ENCODE data around the gene PSD2. TPM values are rescaled to one million over a fixed set of nuclear protein-coding genes. Genes with fewer than 3 reads are reported as not detected.

The PSD2 gene
- total RNA-seq, 1 experiment from 2014 or later = 0.79 TPM

GRCh38 chr5:139849942-139850341 lies 54.3 kb downstream of the PSD2 start (continued):
- no peak for TF ChIP-seq MAX (IDR thresholded peaks at IDR 0.05)

- POLR2A ChIA-PET = no interaction called here
- H4K20me1 ChIP-seq (ENCODE audit: insufficient read depth) = no peaks in the 10 kb centered on the region
- no peak overlapping the region for H3K9ac ChIP-seq (ENCODE audit: low read length)
- DNase-seq (ENCODE audit: low read depth, low spot score) (no peak), ATAC-seq (no peak)
- no peak overlapping the region for H3K4me3 ChIP-seq (replicated peaks in 1 of 2; ENCODE audit: low read depth in 1 of 2, low read length in 2 of 2)
- RAD21 ChIA-PET (ENCODE audit: low non-redundant PET in 1 of 2, low total read pairs in 2 of 2, uncharacterized antibody in 2 of 2, unreplicated experiment in 2 of 2) = no interaction called here
- TF ChIP-seq MAX (IDR thresholded peaks at IDR 0.05) (no peak), POLR2A (IDR thresholded peaks at IDR 0.05; ENCODE audit: borderline replicate concordance, extremely low read depth, insufficient read depth, insufficient read length) (no peak), SP1 (IDR thresholded peaks at IDR 0.05; ENCODE audit: low read depth) (no peak), ZNF274 (IDR thresholded peaks at IDR 0.05; ENCODE audit: low read depth, low read length) (no peak), ELF1 (IDR thresholded peaks at IDR 0.05; ENCODE audit: borderline replicate concordance, low read depth) (no peak), SIN3A (IDR thresholded peaks at IDR 0.05; ENCODE audit: low read depth) (no peak), JUND (IDR thresholded peaks at IDR 0.05) (no peak), YY1 (IDR thresholded peaks at IDR 0.05; ENCODE audit: extremely low read depth, insufficient replicate concordance, low read depth, low read length) (no peak), ZFX (IDR thresholded peaks at IDR 0.05) (no peak), EGR1 (IDR thresholded peaks at IDR 0.05; ENCODE audit: low read depth) (no peak), POLR2AphosphoS5 (IDR thresholded peaks at IDR 0.05; ENCODE audit: low read depth, low read length) (no peak), SRF (IDR thresholded peaks at IDR 0.05; ENCODE audit: low read depth) (no peak)
- TF ChIP-seq, protein P1, sequence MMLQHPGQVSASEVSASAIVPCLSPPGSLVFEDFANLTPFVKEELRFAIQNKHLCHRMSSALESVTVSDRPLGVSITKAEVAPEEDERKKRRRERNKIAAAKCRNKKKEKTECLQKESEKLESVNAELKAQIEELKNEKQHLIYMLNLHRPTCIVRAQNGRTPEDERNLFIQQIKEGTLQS (IDR thresholded peaks at IDR 0.05) = no peak
- TF ChIP-seq, protein P2, sequence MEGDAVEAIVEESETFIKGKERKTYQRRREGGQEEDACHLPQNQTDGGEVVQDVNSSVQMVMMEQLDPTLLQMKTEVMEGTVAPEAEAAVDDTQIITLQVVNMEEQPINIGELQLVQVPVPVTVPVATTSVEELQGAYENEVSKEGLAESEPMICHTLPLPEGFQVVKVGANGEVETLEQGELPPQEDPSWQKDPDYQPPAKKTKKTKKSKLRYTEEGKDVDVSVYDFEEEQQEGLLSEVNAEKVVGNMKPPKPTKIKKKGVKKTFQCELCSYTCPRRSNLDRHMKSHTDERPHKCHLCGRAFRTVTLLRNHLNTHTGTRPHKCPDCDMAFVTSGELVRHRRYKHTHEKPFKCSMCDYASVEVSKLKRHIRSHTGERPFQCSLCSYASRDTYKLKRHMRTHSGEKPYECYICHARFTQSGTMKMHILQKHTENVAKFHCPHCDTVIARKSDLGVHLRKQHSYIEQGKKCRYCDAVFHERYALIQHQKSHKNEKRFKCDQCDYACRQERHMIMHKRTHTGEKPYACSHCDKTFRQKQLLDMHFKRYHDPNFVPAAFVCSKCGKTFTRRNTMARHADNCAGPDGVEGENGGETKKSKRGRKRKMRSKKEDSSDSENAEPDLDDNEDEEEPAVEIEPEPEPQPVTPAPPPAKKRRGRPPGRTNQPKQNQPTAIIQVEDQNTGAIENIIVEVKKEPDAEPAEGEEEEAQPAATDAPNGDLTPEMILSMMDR (IDR thresholded peaks at IDR 0.05 in 2 of 3, conservative IDR thresholded peaks at IDR 0.05 in 1 of 3; ENCODE audit: borderline replicate concordance in 1 of 3, insufficient read depth in 1 of 3, low read depth in 2 of 3, low read length in 2 of 3) = no peak
- no peaks in the 10 kb centered on the region for H3K79me2 ChIP-seq (ENCODE audit: insufficient read depth, low read length)
- no peak overlapping the region for H3K4me2 ChIP-seq (ENCODE audit: low read length)
- H2AFZ ChIP-seq (ENCODE audit: low read depth, low read length, poor library complexity, severe bottlenecking) = no peak overlapping the region
- peaks cover 0 to 18% of the 10 kb centered on the region in 2 experiments; a peak in 2 of 4 replicates for H3K4me1 ChIP-seq (ENCODE audit: control insufficient read depth in 1 of 2, insufficient read depth in 2 of 2, low read length in 2 of 2)
- no peaks in the 10 kb centered on the region for H3K9me3 ChIP-seq (ENCODE audit: control insufficient read depth in 1 of 2, insufficient read depth in 1 of 2, low read depth in 1 of 2, low read length in 2 of 2)
- CTCF ChIA-PET = interaction anchor here (1.0 kb wide), 1 partner anchor 118 kb away, joined by 5 read pairs; no protein-coding TSS in a partner anchor
- H3K36me3 ChIP-seq (ENCODE audit: control insufficient read depth in 1 of 2, insufficient read depth in 2 of 2, low read length in 2 of 2) = no peaks in the 10 kb centered on the region
- H3K9me2 ChIP-seq (ENCODE audit: insufficient read depth) = no peaks in the 10 kb centered on the region
- H3K27ac ChIP-seq (ENCODE audit: low read depth, low read length) = no peak overlapping the region
- intact Hi-C loops (cut with micrococcal nuclease) = no loop called here
- H3K27me3 ChIP-seq (ENCODE audit: insufficient read depth, low read length) = no peaks in the 10 kb centered on the region
- BruUV-seq (replicated peaks) = no TSS peak
These were observed 54.9 kb downstream of the PSD2 start for GRCh38 chr5:139850423-139851016.
